Dedifferentiated amniotic fluid mesenchymal stem cell (primary cell): ENCODE results near the gene ELOVL6.
A peak's percentile ranks its signal among the peaks of the same experiment; 100 is the strongest.
"Not testable (repeated sequence)": the region's sequence is repeated elsewhere in the genome, so short reads cannot be mapped to it uniquely, and the experiment has no call there.

Source experiments
- DNase-seq: peaks from one replicate; pipeline ENCODE4 v3.0.0-alpha.2; 2016; ENCODE audit errors: extremely low spot score

Gene ELOVL6

DNA sequence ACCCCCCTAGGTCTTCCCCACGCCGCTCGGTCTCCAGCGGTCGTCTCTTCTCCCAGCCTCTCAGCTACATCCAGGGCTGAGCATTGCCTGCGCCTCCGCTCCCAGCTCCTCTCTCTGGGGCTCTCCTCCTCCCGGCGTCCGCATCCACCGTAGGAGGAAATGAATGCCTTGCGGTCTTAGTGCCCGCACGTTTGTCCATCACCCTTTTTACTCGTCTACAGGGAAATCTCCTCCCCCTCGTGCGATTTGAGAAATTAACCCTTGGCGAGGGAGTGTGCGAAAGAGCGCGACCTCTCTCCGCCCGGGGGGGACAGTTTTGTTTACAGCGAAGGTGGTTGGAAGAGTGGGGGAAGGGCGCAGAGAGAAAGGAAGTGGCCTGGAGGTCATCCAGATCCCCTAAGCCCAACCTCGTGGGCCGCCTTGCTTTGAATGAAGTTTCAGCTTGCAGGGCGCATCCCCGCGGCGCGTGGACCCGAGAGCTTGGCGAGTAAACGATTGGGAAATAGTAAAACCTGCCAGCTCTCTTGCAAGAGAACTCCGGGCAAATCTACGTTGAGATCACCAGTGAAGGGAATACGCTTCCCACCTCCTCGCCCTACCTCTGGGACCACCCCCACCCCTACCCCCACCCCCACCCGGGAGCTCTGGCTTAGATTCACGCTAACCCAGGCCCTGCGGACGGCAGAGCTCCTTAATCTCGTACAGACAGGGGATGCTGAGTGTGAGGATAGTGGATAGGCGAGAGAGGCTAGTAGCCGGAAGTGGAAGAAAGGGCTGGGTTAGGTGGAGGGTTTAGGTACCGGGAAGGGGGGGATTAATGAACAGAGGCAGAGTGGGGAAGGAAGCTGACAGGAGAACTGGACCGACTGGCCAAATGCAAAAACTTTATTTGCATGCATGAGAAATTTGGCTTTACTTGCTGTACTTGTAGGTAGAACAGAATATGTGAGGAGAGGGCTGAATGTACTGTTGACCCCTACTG is at the start of gene ELOVL6:
TSS of gene ELOVL6 (minus strand) at position 181 of the 982 bp plus-strand sequence. CDS start 280 bp downstream, outside the sequence.
- peak; percentile 61 for DNase-seq

DNA sequence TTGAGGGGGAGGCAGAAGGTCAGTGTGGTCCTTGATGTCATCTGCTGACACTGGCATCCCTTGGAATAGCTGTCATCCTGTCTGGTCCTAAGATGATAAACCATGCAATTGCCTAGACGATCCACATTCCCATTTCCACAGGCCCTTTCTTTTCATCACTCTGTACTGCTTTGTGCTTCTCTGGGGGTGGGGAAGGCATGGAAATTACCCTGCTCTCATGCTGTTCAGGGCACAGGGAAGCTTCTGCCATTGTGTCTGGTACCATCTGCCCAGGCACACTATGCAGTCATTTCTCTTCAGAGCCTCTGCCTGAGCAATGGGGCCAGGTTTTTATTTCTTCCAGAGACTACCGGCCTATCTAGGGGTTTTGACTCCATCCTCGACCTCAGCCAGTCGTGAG is 49.7 kb upstream of the ELOVL6 start:
- DNase-seq = no peak

DNA sequence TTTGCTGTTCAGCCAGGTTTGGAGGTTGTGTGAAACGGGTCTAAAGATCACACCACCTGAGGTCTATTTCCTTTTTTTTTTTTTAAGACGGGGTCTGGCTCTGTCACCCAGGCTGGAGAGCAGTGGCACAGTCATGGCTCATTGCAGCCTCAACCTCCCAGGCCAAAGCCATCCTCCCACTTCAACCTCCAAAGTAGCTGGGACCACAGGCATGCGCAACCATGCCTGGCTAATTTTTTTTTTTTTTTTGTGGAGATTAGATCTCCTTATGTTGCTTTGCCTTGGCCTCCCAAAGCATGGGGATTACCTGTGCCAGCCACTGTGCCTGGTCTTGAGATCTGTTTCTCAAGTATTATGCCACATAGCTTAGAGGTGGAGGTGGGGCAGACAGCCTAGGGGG is 49.2 kb upstream of the ELOVL6 start:
- no peak for DNase-seq

- DNase-seq = no peak
Observed at GRCh38 chr4:110245577-110245976, 47.2 kb upstream of the ELOVL6 start.

GRCh38 chr4:110236324-110236723 is 37.9 kb upstream of the ELOVL6 start:
- DNase-seq = no peak

DNA sequence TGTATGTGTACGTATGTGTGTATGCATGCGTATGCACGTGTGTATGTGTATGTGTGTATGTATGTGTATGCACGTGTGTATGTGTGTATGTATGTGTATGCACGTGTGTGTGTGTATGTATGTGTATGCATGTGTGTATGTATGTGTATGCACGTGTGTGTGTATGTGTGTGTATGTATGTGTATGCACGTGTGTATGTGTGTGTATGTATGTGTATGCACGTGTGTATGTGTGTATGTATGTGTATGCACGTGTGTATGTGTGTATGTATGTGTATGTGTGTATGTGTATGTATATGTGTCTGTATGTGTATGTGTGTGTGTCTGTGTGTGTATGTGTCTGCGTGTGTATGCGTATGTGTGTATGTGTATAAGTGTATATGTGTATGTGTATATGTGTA is 35.2 kb upstream of the ELOVL6 start:
- DNase-seq = not testable (repeated sequence)

DNA sequence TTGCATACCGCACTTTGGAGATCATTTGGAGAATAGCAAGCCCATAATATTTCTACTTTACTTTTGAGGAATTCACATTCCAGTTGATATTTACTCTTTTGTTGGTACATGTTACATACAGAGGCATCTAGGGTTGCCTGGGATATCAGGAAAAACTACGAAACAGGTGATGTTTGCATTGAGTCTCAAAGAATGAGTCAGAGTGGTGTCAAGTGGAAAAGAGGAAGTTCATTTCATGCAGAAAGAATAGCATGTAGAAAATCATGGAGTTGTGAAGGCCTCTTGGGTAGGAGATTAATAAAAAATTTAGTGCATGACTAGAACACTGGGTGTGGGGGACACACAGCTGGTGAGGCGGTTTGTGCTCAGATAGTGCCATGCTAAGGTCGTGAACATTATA is 33.5 kb upstream of the ELOVL6 start:
- no peak for DNase-seq

GRCh38 chr4:110229266-110229665 is 30.9 kb upstream of the ELOVL6 start:
- DNase-seq = no peak

DNA sequence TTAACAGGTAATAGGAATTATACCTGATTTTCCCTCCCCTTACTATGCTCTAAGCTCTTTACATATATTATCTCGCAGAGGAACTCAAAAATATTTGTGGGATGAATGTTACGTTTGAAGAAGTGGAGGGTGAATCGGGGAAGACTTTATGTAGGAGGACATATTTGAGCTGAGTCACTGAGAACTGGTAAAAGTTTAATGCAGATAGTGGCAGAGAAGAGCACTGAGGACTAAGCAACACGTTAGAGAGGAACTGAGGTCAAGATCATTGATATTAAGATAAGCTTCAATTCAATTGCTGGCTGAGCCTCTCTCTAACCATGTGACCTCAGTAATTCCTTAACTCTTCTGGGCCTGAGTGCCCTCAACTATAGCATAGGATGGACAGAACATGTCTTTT is 26.4 kb upstream of the ELOVL6 start:
- DNase-seq = no peak

DNA sequence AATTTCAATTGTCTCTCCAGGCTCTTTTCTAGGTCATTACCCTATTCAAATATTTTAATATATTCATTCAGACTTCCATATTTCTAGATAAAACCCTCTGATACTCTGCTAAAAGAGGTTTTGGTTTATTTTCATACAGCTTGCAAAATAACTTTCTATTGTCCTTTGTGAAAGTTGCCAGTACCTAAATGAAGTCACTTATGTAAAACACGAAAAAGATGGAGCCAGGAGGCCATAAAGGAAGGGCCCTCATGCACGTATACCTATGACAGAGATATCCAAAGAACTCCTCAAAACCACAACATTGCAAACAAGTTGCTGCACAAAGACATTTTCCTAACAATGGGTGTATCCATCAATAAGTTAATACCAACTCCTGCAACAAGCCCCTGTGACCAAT is 25.7 kb upstream of the ELOVL6 start:
- DNase-seq = no peak

GRCh38 chr4:110218935-110219334 is 20.5 kb upstream of the ELOVL6 start:
- not testable (repeated sequence) for DNase-seq

DNA sequence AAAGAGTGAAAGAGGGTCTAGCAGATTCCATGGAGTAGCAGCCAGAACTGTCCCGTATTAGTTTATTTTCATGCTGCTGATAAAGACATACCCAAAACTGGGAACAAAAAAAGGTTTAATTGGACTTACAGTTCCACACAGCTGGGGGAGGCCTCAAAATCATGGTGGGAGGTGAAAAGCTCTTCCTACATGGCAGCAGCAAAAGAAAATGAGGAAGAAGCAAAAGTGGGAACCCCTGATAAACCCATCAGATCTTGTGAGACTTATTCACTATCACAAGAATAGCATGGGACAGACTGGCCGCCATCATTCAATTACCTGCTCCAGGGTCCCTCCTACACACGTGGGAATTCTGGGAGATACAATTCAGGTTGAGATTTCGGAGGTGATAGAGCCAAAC is 18.8 kb upstream of the ELOVL6 start:
- not testable (repeated sequence) for DNase-seq

GRCh38 chr4:110216129-110216528 is 17.7 kb upstream of the ELOVL6 start:
- no peak for DNase-seq

DNA sequence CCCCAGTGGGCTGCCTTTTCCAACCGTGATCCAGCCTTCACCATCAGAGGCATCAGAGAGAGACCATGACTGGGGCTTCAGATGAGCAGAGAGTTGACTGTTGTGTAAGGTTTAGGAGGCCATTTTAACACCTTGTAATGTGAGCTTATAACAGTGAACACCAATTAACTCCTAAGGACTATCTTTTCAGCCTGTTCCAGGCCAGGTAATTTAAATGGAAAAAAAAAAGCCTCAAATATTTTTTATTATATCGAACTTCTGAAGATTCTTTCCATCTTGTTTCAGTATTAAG is 13.3 kb upstream of the ELOVL6 start:
- DNase-seq = no peak

DNA sequence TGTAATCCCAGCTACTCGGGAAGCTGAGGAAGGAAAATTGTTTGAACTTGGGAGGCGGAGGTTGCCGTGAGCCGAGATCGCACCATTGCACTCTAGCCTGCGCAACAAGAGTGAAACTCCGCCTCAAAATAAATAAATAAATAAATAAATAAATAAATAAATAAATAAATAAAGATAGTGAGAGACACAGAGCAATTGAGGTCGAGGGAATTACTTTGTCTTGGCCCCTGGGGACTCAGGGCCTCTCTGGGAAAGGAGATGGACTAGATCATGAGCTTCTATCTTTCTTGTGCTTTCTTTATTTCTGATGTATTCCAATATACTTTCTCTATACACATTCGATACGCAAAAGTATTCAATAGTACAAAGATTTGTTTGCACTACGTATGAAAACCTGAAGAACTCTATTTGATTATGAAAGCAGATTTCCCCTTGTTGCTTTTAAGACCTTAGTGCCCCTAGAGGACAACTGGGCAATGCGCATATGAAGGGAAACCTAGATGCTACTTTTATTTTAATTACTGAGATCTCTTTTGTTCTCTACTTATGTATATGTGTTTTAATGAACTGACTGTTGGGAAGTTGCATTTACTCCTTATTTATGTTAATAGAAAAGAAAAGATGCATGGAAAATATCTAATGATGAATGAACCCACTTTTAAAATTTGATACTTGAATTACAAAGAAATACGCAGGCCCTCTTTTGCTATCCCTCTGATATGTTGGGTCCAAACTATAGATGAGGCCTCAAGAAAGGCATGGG is 12.8 kb upstream of the ELOVL6 start:
- DNase-seq = peak; percentile 57

- no peak for DNase-seq
Observed at GRCh38 chr4:110208419-110208818, 10.0 kb upstream of the ELOVL6 start.

GRCh38 chr4:110207233-110207632 is 8.8 kb upstream of the ELOVL6 start:
- no peak for DNase-seq

GRCh38 chr4:110202024-110202423 is 3.6 kb upstream of the ELOVL6 start:
- DNase-seq = no peak

- no peak for DNase-seq
Observed at GRCh38 chr4:110201502-110201901, 3.1 kb upstream of the ELOVL6 start.

- DNase-seq = no peak
Observed at GRCh38 chr4:110200689-110201088, 2.3 kb upstream of the ELOVL6 start.

- DNase-seq = no peak
Observed at GRCh38 chr4:110198049-110198434, 373 bp downstream of the ELOVL6 start.

- peak; percentile 22 for DNase-seq
Observed at GRCh38 chr4:110197529-110198042, 829 bp downstream of the ELOVL6 start.
